Chondrocyte (in vitro differentiated cells): Measurements from ENCODE around the gene MIEF2. TPM values are rescaled to one million over a fixed set of nuclear protein-coding genes. Genes with fewer than 3 reads are reported as not detected.

Experiments
- DNase-seq: peaks from one replicate; pipeline ENCODE4 v3.0.0; 2021; ENCODE audit warnings: mixed read lengths, low spot score
- H3K27ac Mint-ChIP-seq: one replicate; pipeline ENCODE4 v1.8.0; 2021; ENCODE audit warnings: mild to moderate bottlenecking, moderate library complexity, mixed read lengths; ENCODE audit not compliant: unreplicated experiment
- H3K27me3 Mint-ChIP-seq: 2 replicates; pipeline ENCODE4 v1.8.0; 2021; ENCODE audit warnings: low read depth, mixed read lengths
- H3K36me3 Mint-ChIP-seq: 2 replicates; pipeline ENCODE4 v1.8.0; 2021; ENCODE audit warnings: low read depth, mixed read lengths
- H3K4me1 Mint-ChIP-seq: 2 replicates; pipeline ENCODE4 v1.8.0; 2021; ENCODE audit warnings: low read depth, mild to moderate bottlenecking, mixed read lengths
- H3K4me3 Mint-ChIP-seq: one replicate; pipeline ENCODE4 v1.8.0; 2021; ENCODE audit warnings: mild to moderate bottlenecking, moderate library complexity, mixed read lengths; ENCODE audit not compliant: unreplicated experiment
- H3K9me3 Mint-ChIP-seq: 2 replicates; pipeline ENCODE4 v1.8.0; 2021; ENCODE audit warnings: low read depth, mixed read lengths
- total RNA-seq: library from RNA; stranded (reverse); gene quantifications from 3 replicates; pipeline ENCODE4 v1.2.1, GENCODE V29; 2021
- TF ChIP-seq, protein P1 (sequence below): fragments of 200-600 bp; sonication (generic); IDR thresholded peaks from 2 replicates; pipeline ENCODE4 v1.5.0; 2021; ENCODE audit warnings: antibody characterized with exemption, mild to moderate bottlenecking, moderate library complexity

Gene MIEF2
- total RNA-seq, 1 donor from 2014 or later: 11.5 TPM

DNA sequence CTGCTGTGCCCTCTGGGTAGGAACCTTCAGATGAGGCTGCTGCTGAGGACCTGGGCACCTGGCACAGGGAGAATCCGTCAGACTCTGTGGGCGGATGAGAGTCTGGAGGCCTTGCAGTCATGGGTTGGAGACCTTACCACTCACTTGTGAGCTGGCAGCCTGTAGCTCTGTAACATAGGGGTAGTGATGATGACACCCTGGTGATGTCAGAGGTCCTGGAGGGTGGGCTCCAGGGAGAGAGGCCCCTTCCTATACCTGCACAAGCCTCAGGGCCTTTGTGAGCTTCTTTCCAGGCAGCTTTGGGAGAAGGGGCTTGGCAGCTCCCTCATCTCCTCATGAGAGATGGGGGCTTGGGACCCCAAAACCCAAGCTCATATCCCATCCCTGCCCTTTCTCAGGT, 1.6 kb downstream of the MIEF2 start:
- no peaks in the 10 kb centered on the region for H3K9me3 Mint-ChIP-seq
- TF ChIP-seq, protein P1, sequence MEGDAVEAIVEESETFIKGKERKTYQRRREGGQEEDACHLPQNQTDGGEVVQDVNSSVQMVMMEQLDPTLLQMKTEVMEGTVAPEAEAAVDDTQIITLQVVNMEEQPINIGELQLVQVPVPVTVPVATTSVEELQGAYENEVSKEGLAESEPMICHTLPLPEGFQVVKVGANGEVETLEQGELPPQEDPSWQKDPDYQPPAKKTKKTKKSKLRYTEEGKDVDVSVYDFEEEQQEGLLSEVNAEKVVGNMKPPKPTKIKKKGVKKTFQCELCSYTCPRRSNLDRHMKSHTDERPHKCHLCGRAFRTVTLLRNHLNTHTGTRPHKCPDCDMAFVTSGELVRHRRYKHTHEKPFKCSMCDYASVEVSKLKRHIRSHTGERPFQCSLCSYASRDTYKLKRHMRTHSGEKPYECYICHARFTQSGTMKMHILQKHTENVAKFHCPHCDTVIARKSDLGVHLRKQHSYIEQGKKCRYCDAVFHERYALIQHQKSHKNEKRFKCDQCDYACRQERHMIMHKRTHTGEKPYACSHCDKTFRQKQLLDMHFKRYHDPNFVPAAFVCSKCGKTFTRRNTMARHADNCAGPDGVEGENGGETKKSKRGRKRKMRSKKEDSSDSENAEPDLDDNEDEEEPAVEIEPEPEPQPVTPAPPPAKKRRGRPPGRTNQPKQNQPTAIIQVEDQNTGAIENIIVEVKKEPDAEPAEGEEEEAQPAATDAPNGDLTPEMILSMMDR: no peak
- H3K27ac Mint-ChIP-seq: peak overlapping the region; percentile 12
- peaks cover 27% of the 10 kb centered on the region for H3K4me1 Mint-ChIP-seq
- H3K27me3 Mint-ChIP-seq: no peaks in the 10 kb centered on the region
- peaks cover 5% of the 10 kb centered on the region for H3K36me3 Mint-ChIP-seq
- no peak for DNase-seq
- H3K4me3 Mint-ChIP-seq: peak overlapping the region; percentile 28

DNA sequence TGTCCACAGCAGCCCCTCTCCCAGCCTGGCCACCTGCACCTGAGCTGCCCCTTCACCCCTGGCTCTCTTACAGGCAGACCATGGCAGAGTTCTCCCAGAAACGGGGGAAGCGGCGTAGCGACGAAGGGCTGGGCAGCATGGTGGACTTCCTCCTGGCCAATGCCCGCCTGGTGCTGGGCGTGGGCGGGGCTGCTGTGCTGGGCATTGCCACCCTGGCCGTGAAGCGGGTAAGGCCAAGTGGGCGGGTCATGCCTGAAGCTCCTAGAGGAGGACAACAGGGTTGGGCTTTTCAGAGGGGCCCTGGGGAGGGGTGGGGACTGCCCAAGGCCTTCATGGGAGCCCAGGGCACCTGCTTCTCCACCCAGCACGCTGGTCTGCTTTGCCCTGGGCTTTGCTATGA, 2.2 kb downstream of the MIEF2 start:
- no peaks in the 10 kb centered on the region for H3K9me3 Mint-ChIP-seq
- no peak for DNase-seq

DNA sequence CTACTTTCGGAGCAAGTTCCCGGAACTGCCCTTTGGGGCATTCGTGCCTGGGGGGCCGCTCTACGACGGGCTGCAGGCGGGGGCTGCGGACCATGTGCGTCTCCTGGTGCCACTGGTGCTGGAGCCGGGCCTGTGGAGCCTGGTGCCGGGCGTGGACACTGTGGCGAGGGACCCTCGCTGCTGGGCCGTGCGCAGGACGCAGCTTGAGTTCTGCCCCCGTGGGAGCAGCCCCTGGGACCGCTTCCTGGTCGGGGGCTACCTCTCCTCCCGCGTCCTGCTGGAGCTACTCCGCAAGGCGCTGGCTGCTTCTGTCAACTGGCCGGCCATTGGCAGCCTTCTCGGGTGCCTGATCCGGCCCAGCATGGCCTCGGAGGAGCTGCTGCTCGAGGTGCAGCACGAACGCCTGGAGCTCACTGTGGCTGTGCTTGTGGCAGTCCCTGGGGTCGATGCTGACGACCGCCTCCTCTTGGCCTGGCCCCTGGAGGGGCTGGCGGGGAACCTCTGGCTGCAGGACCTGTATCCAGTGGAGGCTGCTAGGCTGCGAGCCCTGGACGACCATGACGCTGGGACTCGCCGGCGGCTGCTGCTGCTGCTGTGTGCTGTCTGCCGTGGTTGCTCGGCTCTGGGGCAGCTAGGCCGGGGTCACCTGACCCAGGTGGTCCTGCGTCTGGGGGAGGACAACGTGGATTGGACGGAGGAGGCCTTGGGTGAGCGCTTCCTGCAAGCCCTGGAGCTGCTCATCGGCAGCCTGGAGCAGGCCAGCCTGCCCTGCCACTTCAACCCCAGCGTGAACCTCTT, 3.6 kb downstream of the MIEF2 start:
- H3K27ac Mint-ChIP-seq: no peak overlapping the region
- no peak overlapping the region for H3K4me3 Mint-ChIP-seq
- H3K27me3 Mint-ChIP-seq: no peaks in the 10 kb centered on the region
- TF ChIP-seq, protein P1: no peak
- H3K36me3 Mint-ChIP-seq: peaks cover 5% of the 10 kb centered on the region
- H3K4me1 Mint-ChIP-seq: peaks cover 22% of the 10 kb centered on the region
- DNase-seq: no peak
- no peaks in the 10 kb centered on the region for H3K9me3 Mint-ChIP-seq

More for the DNA sequence above, 2.2 kb downstream of the MIEF2 start:
- no peaks in the 10 kb centered on the region for H3K27me3 Mint-ChIP-seq
- H3K36me3 Mint-ChIP-seq: peaks cover 5% of the 10 kb centered on the region
- H3K4me1 Mint-ChIP-seq: peaks cover 21% of the 10 kb centered on the region
- H3K4me3 Mint-ChIP-seq: no peak overlapping the region
- no peak overlapping the region for H3K27ac Mint-ChIP-seq
- TF ChIP-seq, protein P1: no peak

DNA sequence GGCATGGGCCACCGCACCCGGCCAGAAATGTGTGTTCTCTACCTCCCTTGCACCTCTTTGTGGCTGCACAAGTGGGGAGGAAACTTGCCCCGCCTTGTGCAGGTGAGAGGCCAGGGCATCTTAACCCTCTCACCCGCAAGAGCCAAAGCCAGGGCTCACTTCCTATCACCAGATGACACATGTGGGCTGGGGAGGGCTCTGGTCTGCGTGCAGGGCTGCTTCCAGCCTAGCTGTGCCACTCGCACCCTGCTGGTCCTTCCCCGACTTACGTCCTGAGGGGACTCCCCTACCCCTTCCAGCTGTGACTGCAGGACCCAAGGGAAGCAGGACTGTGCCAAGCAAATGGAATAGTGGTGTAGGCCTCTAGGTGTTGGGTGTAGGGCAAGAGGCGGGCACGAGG, 6.9 kb downstream of the MIEF2 start:
- Mint-ChIP-seq H3K27ac (no peak overlapping the region), H3K36me3 (peaks cover 5% of the 10 kb centered on the region), H3K9me3 (no peaks in the 10 kb centered on the region), H3K4me3 (no peak overlapping the region), H3K4me1 (peaks cover 8% of the 10 kb centered on the region), H3K27me3 (no peaks in the 10 kb centered on the region)
- no peak for DNase-seq
- TF ChIP-seq, protein P1: no peak

DNA sequence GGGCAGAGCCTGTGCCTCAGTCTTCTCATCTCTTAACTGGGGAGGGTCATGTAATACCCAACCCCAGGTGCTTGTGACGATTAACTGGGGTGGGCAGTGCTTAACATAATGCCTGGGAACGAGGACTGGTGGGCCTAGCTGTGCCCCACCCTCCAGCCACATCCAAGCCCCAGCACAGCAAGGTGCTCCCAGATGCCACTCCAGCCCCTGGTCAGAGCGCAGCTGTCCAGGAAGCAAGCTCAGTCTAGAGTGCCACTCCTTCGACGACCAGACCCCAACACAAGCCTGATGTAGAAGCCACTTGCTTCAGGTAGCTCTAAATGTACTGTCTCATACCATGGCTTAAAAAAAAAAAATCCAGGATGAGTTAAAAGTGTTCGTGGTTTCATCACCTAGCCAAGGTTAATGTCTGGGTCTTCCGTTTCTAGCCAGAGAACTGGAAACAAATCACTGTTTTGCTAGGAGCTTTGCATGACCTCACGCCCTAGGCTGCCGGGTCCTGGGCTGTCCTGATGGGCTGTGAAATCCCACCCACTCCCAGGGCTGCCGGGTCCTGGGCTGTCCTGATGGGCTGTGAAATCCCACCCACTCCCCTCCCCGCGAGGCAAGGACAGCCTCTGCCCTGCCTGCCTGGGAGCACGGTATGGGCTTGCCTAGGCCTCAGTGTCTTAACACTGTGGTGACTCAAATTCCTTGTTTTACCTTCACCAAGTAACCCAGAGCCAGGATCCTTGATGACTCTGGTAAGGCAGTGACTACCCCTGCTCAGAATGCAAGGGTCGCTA, 7.7 kb downstream of the MIEF2 start:
- Mint-ChIP-seq H3K4me1 (peaks cover 8% of the 10 kb centered on the region), H3K27ac (peak overlapping the region; percentile 71), H3K4me3 (no peak overlapping the region), H3K9me3 (no peaks in the 10 kb centered on the region), H3K36me3 (peaks cover 8% of the 10 kb centered on the region), H3K27me3 (no peaks in the 10 kb centered on the region)
- TF ChIP-seq, protein P1: no peak
- DNase-seq: no peak
